ENCODE results near the gene SULF2.

DNA sequence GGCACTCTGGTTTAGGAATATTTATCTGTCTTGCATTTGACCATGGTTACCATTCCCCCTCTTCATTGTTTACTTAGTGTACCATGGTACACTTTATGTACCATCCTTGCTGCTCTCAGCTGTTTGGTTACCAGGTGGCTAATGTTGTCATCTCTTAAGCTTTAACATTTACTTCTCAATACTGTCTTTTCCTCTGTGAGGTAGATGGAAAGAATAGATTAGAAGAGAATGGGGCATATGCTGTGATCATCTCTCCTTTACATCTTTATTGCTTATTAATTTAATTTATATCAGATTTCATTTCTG is 174.4 kb downstream of the SULF2 start:
- no peak for TF ChIP-seq CTCF (IDR thresholded peaks at IDR 0.05; ENCODE audit: low read depth, low read length, missing input control)
- no peak for TF ChIP-seq SP1 (IDR thresholded peaks at IDR 0.05)
- TF ChIP-seq, protein P1, sequence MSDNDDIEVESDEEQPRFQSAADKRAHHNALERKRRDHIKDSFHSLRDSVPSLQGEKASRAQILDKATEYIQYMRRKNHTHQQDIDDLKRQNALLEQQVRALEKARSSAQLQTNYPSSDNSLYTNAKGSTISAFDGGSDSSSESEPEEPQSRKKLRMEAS (IDR thresholded peaks at IDR 0.05): no peak
- no peak for TF ChIP-seq YY1 (IDR thresholded peaks at IDR 0.05)
- TF ChIP-seq TAF1 (conservative IDR thresholded peaks at IDR 0.05): no peak
- no peak for TF ChIP-seq RAD21 (IDR thresholded peaks at IDR 0.05)
- TF ChIP-seq REST (IDR thresholded peaks at IDR 0.05): no peak
- no peak for TF ChIP-seq JUND (IDR thresholded peaks at IDR 0.05)
- TF ChIP-seq GABPA (IDR thresholded peaks at IDR 0.05 in 1 of 2, conservative IDR thresholded peaks at IDR 0.05 in 1 of 2): no peak
